ENCODE data around the gene LINS1.

DNA sequence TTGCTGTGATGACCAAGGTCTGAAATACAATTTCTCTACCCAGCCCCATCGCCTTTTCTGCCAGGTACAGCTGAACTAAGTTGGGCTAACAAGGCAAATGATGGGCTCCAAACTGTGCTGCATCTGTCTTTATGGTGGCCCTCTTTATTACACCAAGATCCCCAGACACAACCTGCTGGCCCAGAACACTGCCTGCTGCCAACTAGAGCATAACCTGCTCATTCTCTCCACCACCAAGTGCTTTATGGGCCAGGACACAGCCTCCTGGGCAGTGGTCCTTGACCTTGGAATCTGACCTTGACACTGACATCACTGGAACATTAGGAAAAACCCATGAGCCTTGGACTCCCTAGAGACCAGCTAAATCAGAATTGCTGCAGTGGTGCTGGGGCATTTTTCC lies 3.3 kb downstream of the LINS1 start:
- TF ChIP-seq, protein P1, sequence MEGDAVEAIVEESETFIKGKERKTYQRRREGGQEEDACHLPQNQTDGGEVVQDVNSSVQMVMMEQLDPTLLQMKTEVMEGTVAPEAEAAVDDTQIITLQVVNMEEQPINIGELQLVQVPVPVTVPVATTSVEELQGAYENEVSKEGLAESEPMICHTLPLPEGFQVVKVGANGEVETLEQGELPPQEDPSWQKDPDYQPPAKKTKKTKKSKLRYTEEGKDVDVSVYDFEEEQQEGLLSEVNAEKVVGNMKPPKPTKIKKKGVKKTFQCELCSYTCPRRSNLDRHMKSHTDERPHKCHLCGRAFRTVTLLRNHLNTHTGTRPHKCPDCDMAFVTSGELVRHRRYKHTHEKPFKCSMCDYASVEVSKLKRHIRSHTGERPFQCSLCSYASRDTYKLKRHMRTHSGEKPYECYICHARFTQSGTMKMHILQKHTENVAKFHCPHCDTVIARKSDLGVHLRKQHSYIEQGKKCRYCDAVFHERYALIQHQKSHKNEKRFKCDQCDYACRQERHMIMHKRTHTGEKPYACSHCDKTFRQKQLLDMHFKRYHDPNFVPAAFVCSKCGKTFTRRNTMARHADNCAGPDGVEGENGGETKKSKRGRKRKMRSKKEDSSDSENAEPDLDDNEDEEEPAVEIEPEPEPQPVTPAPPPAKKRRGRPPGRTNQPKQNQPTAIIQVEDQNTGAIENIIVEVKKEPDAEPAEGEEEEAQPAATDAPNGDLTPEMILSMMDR (IDR thresholded peaks at IDR 0.05; ENCODE audit: low read depth, low read length) = no peak
- TF ChIP-seq POLR2A (IDR thresholded peaks at IDR 0.05; ENCODE audit: extremely low read depth, insufficient read length) (no peak), MYC (IDR thresholded peaks at IDR 0.05; ENCODE audit: low read depth, low read length) (no peak), MAX (IDR thresholded peaks at IDR 0.05; ENCODE audit: low read depth, low read length) (no peak)
